HL-60 (cell line): ENCODE data around the gene ZCCHC2.

ENCODE experiments used
- CTCF ChIP-seq: IDR thresholded peaks from one replicate; pipeline ENCODE4 v1.5.1; 2011; ENCODE audit warnings: low read length, control low read depth, inconsistent platforms; ENCODE audit not compliant: insufficient read depth
- GABPA ChIP-seq: IDR thresholded peaks from 2 replicates; pipeline ENCODE4 v1.6.1; 2012; ENCODE audit warnings: low read depth
- POLR2AphosphoS5 ChIP-seq: IDR thresholded peaks from 2 replicates; pipeline ENCODE4 v1.6.1; 2012; ENCODE audit warnings: low read depth
- REST ChIP-seq: IDR thresholded peaks from 2 replicates; pipeline ENCODE4 v1.6.1; 2012; ENCODE audit warnings: low read depth; ENCODE audit not compliant: insufficient replicate concordance
- SPI1 ChIP-seq: IDR thresholded peaks from 2 replicates; pipeline ENCODE4 v1.6.1; 2012; ENCODE audit warnings: low read depth, mild to moderate bottlenecking, borderline replicate concordance

- TF ChIP-seq CTCF (no peak), GABPA (no peak), POLR2AphosphoS5 (no peak), REST (no peak), SPI1 (peak; percentile 89; the same call in 1 of the 2 replicates)
Measured at GRCh38 chr18:62531078-62531477, 8.3 kb downstream of the ZCCHC2 start.
